SK-N-SH treated with all-trans-retinoic acid at 6 μM for 48 hours (cell line): ENCODE measurements around the gene GGN.
A peak's percentile ranks its signal among the peaks of the same experiment; 100 is the strongest.

Experiments used
- ATAC-seq: fragments of 200-7000 bp; cut with Tn5 transposase; 3 replicates; pipeline ENCODE4 v1.9.1; 2020; ENCODE audit warnings: mild to moderate bottlenecking, moderate library complexity
- BACH2 ChIP-seq: fragments of 250-450 bp; sonication (Bioruptor Pico); IDR thresholded peaks from 2 replicates; pipeline ENCODE4 v1.9.0; 2021; ENCODE audit warnings: mild to moderate bottlenecking, borderline replicate concordance
- CSRNP3 ChIP-seq: fragments of 250-450 bp; sonication (Bioruptor Pico); IDR thresholded peaks from 2 replicates; pipeline ENCODE4 v1.5.1; 2021; ENCODE audit warnings: mild to moderate bottlenecking, moderate library complexity
- ESRRG ChIP-seq: fragments of 250-450 bp; sonication (Bioruptor Pico); IDR thresholded peaks from 2 replicates; pipeline ENCODE4 v1.6.1; 2021; ENCODE audit warnings: mild to moderate bottlenecking
- GLIS3 ChIP-seq: fragments of 250-450 bp; sonication (Bioruptor Pico); IDR thresholded peaks from 2 replicates; pipeline ENCODE4 v1.5.0; 2020; ENCODE audit warnings: mild to moderate bottlenecking, moderate library complexity
- ISL1 ChIP-seq: fragments of 250-450 bp; sonication (Bioruptor Pico); IDR thresholded peaks from 2 replicates; pipeline ENCODE4 v2.1.2; 2022; ENCODE audit warnings: mild to moderate bottlenecking, moderate library complexity
- OSR1 ChIP-seq: fragments of 250-450 bp; sonication (Bioruptor Pico); IDR thresholded peaks from 2 replicates; pipeline ENCODE4 v1.8.0; 2022; ENCODE audit warnings: moderate library complexity, mild to moderate bottlenecking, inconsistent platforms
- POU6F1 ChIP-seq: fragments of 250-450 bp; sonication (Bioruptor Pico); IDR thresholded peaks from 2 replicates; pipeline ENCODE4 v1.8.0; 2021; ENCODE audit warnings: low read depth, mild to moderate bottlenecking, moderate library complexity, borderline replicate concordance
- PPARA ChIP-seq: fragments of 250-450 bp; sonication (Bioruptor Pico); IDR thresholded peaks from 2 replicates; pipeline ENCODE4 v1.5.0; 2020; ENCODE audit warnings: mild to moderate bottlenecking, borderline replicate concordance
- RARB ChIP-seq: fragments of 250-450 bp; sonication (Bioruptor Pico); IDR thresholded peaks from 2 replicates; pipeline ENCODE4 v1.8.0; 2021; ENCODE audit warnings: mild to moderate bottlenecking, moderate library complexity
- SNAI2 ChIP-seq: fragments of 250-450 bp; sonication (Bioruptor Pico); IDR thresholded peaks from 2 replicates; pipeline ENCODE4 v1.5.0; 2020; ENCODE audit warnings: mild to moderate bottlenecking, moderate library complexity
- TCF4 ChIP-seq: fragments of 250-450 bp; sonication (Bioruptor Pico); IDR thresholded peaks from 2 replicates; pipeline ENCODE4 v1.8.0; 2021; ENCODE audit warnings: mild to moderate bottlenecking, moderate library complexity, borderline replicate concordance
- TOX ChIP-seq: fragments of 250-450 bp; sonication (Bioruptor Pico); IDR thresholded peaks from 2 replicates; pipeline ENCODE4 v1.8.0; 2021; ENCODE audit warnings: mild to moderate bottlenecking, moderate library complexity, borderline replicate concordance
- ZC3H10 ChIP-seq: fragments of 250-450 bp; sonication (Bioruptor Pico); IDR thresholded peaks from 2 replicates; pipeline ENCODE4 v1.5.1; 2021; ENCODE audit warnings: mild to moderate bottlenecking, moderate library complexity
- ZFP3 ChIP-seq: fragments of 250-450 bp; sonication (Bioruptor Pico); IDR thresholded peaks from 2 replicates; pipeline ENCODE4 v1.5.0; 2020; ENCODE audit warnings: mild to moderate bottlenecking, moderate library complexity
- ZFP30 ChIP-seq: fragments of 450-650 bp; formaldehyde crosslinking; IDR thresholded peaks from 2 replicates; pipeline ENCODE4 v1.5.0; 2022; ENCODE audit warnings: mild to moderate bottlenecking, moderate library complexity
- ZNF565 ChIP-seq: fragments of 450-650 bp; formaldehyde crosslinking; conservative IDR thresholded peaks from 2 replicates; pipeline ENCODE4 v1.5.0; 2020; ENCODE audit warnings: low read depth, mild to moderate bottlenecking, moderate library complexity
- ZNF70 ChIP-seq: fragments of 450-650 bp; formaldehyde crosslinking; IDR thresholded peaks from 2 replicates; pipeline ENCODE4 v1.5.0; 2020; ENCODE audit warnings: mild to moderate bottlenecking, moderate library complexity
- ZNF8 ChIP-seq: fragments of 450-650 bp; formaldehyde crosslinking; IDR thresholded peaks from 2 replicates; pipeline ENCODE4 v1.5.0; 2020; ENCODE audit warnings: mild to moderate bottlenecking, moderate library complexity
- TF ChIP-seq, protein P1 (sequence below): fragments of 250-450 bp; sonication (Bioruptor Pico); IDR thresholded peaks from 2 replicates; pipeline ENCODE4 v1.5.0; 2020; ENCODE audit warnings: mild to moderate bottlenecking, moderate library complexity
- TF ChIP-seq, protein P2 (sequence below): fragments of 250-450 bp; sonication (Bioruptor Pico); IDR thresholded peaks from 2 replicates; pipeline ENCODE4 v1.5.1; 2020; ENCODE audit warnings: low read depth, mild to moderate bottlenecking, moderate library complexity

The GGN gene

GRCh38 chr19:38361633-38362075 lies 26.2 kb downstream of the GGN start (continued):
- TF ChIP-seq, protein P1, sequence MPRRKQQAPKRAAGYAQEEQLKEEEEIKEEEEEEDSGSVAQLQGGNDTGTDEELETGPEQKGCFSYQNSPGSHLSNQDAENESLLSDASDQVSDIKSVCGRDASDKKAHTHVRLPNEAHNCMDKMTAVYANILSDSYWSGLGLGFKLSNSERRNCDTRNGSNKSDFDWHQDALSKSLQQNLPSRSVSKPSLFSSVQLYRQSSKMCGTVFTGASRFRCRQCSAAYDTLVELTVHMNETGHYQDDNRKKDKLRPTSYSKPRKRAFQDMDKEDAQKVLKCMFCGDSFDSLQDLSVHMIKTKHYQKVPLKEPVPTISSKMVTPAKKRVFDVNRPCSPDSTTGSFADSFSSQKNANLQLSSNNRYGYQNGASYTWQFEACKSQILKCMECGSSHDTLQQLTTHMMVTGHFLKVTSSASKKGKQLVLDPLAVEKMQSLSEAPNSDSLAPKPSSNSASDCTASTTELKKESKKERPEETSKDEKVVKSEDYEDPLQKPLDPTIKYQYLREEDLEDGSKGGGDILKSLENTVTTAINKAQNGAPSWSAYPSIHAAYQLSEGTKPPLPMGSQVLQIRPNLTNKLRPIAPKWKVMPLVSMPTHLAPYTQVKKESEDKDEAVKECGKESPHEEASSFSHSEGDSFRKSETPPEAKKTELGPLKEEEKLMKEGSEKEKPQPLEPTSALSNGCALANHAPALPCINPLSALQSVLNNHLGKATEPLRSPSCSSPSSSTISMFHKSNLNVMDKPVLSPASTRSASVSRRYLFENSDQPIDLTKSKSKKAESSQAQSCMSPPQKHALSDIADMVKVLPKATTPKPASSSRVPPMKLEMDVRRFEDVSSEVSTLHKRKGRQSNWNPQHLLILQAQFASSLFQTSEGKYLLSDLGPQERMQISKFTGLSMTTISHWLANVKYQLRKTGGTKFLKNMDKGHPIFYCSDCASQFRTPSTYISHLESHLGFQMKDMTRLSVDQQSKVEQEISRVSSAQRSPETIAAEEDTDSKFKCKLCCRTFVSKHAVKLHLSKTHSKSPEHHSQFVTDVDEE (CRISPR knock-in tag): no peak
- no peak for TF ChIP-seq ZFP30 (CRISPR knock-in tag)
- TF ChIP-seq CSRNP3 (CRISPR knock-in tag): no peak
- no peak for TF ChIP-seq ZFP3 (CRISPR knock-in tag)

GRCh38 chr19:38360839-38361631 lies 26.8 kb downstream of the GGN start:
- ATAC-seq: peak; percentile 20
- no peak for TF ChIP-seq PPARA (CRISPR knock-in tag)

- TF ChIP-seq ZNF8: no peak
- no peak for TF ChIP-seq TOX (CRISPR knock-in tag)
- TF ChIP-seq ZNF565 (CRISPR knock-in tag): no peak
- TF ChIP-seq CSRNP3 (CRISPR knock-in tag): no peak
- no peak for TF ChIP-seq TCF4 (CRISPR knock-in tag)
- TF ChIP-seq RARB (CRISPR knock-in tag): no peak
- TF ChIP-seq, all 23 proteins: peak for 0
- no peak for ATAC-seq
Measured at GRCh38 chr19:38360351-38360750, 27.5 kb downstream of the GGN start.

DNA sequence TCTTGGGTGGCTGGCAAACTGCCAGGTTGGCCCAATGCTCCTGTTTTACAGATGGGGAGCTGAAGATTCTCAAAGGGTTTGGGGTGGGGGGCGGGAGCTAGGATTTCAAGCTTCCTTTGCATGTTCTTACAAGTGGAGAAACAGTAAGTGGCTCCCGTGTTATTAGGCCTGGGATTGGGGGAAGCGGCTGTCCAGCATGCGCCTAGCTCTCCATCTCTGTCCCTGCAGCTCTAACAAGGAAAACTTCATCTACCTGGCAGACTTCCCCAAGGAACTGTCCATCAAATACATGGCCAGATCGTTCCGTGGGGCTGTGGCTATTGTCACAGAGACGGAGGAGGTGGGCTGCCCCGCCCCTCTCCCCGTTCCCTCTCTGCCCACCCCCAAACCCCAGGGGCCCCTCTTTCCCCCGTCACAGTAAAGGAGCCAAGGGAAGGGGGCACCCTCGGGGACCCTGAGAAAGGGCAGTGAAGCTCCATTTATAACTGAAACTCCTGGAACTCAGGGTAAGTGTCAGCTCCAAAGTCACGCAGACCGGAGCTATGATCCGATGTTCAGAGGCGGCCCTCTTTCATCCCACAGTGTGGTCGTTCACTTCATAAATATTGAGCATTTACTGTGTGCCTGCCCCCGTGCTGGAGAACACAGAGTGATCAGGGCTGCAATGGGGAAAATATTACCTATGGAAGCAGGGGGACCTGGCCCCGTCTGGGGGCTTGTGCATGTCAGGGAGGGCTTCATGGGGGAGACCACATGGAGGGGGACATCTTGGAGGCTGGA lies 28.4 kb downstream of the GGN start:
- ATAC-seq: no peak
- TF ChIP-seq ISL1 (CRISPR knock-in tag) (no peak), RARB (CRISPR knock-in tag) (no peak), ZNF8 (no peak), ESRRG (CRISPR knock-in tag) (no peak), TOX (CRISPR knock-in tag) (no peak), ZFP30 (CRISPR knock-in tag) (no peak), PPARA (CRISPR knock-in tag) (no peak), CSRNP3 (CRISPR knock-in tag) (no peak), ZNF70 (CRISPR knock-in tag) (no peak), OSR1 (CRISPR knock-in tag) (no peak), ZC3H10 (CRISPR knock-in tag) (no peak), SNAI2 (no peak), GLIS3 (no peak), TCF4 (CRISPR knock-in tag) (no peak), BACH2 (CRISPR knock-in tag) (no peak), POU6F1 (no peak), ZNF565 (CRISPR knock-in tag) (no peak)
- TF ChIP-seq, protein P2, sequence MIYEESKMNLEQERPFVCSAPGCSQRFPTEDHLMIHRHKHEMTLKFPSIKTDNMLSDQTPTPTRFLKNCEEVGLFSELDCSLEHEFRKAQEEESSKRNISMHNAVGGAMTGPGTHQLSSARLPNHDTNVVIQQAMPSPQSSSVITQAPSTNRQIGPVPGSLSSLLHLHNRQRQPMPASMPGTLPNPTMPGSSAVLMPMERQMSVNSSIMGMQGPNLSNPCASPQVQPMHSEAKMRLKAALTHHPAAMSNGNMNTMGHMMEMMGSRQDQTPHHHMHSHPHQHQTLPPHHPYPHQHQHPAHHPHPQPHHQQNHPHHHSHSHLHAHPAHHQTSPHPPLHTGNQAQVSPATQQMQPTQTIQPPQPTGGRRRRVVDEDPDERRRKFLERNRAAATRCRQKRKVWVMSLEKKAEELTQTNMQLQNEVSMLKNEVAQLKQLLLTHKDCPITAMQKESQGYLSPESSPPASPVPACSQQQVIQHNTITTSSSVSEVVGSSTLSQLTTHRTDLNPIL (CRISPR knock-in tag): no peak
- TF ChIP-seq, protein P1 (CRISPR knock-in tag): no peak
